Globus pallidus (tissue), 1 donor: ENCODE results near the gene TXNRD2.
A peak's percentile ranks its signal among the peaks of the same experiment; 100 is the strongest.

Experiments used
- DNase-seq: peaks from one replicate; pipeline ENCODE4 v3.0.0-alpha.2; 2015; ENCODE audit warnings: low spot score

Gene TXNRD2

DNA sequence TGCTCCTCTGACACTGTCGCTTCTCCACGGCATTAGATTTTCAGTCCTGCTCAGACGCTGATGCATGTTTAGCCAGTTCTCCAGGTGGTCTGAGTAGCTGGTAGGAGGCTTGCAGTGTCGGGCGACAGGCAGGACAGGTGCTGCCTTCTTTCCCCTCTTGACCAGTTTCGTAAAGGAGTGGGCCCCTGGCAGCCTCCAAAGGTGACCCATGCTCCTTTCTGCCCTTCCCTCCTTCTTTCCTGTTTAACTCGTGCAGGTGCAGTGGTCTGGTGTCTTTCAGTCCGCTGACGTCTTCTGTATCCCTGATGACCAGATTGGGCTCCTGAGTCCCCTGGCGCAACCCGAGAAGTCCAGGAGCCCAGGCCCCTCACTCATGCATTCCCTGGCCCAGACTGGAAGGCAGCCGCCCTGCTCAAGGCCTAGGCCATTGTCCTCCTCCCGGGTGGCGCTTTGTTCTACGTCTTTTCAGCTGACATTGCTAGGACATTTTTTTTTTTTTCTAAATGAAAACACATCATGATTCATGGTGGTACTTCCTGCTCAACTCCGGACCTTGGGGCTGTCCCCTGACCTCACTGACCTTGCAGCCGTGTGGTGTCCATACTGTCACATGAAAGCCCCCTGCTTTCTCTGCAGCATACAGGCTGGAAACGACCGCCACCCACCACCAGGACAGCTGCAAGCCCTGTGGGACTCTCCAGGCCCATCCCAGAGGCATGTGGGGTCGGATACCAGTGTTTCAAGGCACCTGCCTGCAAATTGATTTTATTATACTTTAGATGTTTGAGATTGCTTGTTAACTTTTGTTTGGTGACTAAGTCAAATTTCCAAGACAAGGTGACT is 25.5 kb upstream of the TXNRD2 start:
- no peak for DNase-seq

DNA sequence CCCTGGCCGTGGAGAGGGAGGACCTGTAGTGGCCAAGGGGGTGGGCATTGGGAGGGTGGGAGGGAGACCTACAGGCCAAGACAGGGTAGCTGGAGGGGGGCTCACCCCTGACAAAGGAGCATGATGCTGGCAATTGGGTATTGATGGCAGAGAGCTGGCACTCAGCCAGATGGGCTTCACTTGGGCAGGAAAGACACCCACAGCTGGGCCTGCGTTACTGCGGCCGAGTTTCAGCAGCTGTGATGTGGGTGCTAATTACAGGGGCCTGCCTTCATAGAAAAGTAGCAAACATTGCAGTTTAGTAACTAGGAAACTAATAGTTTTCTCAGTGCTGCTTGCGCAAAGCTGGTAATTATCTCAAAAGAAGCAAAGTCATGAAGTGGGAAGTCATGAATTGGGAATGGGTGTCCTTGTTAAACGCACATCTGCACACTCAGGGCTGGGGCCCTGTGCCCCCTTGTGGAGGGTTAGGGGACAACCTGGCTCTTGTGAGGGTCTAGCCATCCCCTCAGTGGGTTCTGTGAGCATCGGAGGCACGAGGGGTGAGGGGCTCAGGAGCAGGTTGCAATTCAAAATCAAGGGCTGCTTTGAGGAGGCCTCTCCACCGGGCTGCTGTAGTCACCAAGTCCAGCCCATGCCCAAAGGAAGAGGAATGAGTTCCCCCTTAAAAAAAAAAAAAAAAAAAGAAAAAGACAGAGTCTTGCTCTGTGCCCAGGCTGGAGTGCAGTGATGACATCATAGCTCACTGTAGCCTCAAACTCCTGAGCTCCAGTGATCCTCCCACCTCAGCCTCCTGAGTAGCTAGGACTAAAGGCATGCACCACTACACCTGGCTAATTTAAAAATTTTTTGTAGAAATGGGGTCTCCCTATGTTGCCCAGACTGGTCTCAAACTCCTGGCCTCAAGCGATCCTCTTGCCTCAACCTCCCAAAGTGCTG is 24.4 kb upstream of the TXNRD2 start:
- DNase-seq, result no peak

DNA sequence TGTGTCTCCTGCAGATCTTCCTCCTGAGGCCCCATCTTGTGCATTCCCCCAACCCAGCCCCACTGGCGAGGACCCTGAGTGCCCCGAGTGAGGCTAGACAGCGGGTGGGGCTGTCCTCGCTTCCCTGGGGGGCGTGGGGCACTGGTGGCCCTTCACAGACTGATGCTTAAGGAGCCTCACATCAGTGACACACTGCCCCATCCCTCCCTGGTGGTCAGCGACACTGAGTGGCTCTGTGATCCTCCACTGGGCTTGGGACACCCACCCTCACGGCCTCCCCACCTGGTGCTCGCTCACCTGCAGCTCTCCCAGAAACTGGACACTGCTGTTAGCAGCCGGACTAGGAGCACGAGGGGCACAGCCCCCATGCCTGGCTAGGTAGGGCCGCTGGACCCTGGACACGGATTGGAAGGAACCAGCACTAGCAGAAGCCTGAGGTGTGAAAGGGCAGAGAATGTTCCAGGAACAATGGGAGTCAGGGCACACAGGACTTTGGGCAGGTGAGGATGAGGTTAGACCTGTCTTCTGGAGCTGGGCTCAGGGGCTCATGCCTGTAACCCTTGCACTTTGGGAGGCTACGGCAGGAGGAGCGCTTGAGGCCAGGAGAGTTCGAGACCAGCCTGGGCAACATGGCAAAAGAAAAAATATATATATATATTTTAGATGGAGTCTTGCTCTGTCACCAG is 23.2 kb upstream of the TXNRD2 start:
- no peak for DNase-seq

DNA sequence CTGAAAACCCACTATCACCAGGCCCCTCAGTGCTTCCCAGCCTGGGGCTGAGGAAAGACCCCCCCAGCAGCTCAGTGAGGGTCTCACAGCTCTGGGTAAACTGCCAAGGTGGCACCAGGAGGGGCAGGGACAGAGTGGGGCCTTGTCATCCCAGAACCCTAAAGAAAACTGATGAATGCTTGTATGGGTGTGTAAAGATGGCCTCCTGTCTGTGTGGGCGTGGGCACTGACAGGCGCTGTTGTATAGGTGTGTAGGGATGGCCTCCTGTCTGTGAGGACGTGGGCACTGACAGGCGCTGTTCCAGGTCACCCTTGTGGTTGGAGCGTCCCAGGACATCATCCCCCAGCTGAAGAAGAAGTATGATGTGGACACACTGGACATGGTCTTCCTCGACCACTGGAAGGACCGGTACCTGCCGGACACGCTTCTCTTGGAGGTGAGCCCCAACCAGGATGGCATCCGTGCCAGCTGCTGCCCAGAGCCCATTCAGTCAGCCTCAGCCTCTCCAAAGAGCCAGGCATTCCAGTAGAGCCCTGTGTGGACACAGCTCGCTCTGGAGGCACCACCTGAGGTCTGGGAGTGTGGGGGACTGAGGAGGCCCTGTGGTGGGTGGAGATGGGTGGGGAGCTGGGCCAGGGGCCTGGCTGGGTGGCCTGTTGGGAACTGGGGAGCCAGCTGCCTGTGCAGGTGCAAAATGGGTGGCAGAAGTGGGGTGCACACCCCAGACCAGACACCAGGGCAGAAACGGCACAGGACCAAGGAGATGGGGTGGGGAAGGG is 22.4 kb upstream of the TXNRD2 start:
- no peak for DNase-seq

- DNase-seq, result no peak
Measured at GRCh38 chr22:19962909-19963806, 21.5 kb upstream of the TXNRD2 start.

GRCh38 chr22:19962246-19962908 is 20.8 kb upstream of the TXNRD2 start:
- DNase-seq, result peak; percentile 85

DNA sequence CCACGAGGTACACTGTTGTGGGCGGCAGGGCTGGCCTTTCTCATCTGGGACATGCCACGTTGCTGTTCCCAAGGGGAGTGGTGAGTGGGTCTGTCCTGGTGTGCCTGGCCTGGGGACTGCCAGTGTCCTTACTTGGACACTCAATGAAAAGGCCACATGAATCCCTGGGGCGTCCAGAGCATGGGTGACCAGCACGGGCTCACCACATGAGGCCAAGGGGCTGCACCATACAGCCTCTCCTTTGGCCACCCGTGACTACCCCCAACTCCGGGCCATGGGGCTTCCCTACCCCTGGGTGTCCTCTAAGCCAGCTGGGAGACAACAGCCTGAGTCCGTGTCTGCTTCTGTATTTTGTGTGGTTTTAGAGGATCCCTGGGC is 20.2 kb upstream of the TXNRD2 start:
- no peak for DNase-seq

DNA sequence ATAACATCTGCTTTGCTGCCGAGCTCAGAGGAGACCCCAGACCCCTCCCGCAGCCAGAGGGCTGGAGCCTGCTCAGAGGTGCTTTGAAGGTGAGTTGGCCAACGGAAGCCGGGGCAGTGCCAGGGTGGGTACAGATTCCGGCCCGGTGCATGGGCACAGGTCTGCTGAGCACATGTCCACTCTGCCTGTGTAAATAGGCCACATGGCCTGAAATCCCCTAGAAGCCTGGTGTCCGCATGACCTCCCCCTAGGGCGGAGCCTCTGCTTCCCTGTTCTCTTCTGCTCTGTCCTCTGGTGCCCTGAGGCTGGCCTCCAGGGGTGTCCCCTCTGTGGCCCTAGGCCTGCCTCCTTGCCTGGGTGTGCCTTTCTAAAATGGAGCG is 19.6 kb upstream of the TXNRD2 start:
- no peak for DNase-seq

DNA sequence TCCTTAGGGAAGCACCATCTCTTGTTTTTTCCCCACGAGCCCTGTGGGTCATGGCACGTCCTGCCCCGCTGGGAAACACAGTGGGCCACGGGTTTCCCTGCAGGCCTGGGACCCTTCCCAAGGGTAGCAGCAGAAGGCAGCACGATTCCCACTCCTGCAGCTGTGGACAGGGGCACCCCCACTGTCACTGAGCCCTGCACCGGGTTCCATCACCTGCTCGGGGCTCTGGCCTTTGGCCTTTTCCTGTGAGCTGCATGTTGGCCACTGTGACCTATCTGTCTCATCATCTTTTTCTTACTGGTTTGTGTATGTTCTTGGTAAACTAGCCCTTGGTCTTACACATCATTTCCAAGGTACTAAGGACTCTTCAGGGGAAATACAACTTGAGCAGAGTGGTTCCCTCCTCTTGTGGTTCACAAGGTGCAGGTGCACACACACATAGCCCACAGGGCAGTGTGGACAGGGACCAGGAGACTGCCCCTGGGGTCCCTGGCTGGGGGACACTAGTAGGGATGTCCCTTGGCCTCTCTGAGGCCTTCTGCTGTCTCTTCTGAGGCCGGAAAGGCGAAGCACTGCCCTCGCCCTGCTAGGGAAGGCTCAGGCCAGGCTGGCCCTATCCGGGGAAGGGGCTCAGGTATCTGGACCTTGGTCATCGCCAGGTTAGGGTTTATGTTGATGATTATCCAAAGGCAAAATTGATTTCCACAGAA is 19.0 kb upstream of the TXNRD2 start:
- no peak for DNase-seq

GRCh38 chr22:19959587-19960490 is 18.2 kb upstream of the TXNRD2 start:
- DNase-seq, result no peak

- no peak for DNase-seq
Measured at GRCh38 chr22:19959043-19959586, 17.5 kb upstream of the TXNRD2 start.

DNA sequence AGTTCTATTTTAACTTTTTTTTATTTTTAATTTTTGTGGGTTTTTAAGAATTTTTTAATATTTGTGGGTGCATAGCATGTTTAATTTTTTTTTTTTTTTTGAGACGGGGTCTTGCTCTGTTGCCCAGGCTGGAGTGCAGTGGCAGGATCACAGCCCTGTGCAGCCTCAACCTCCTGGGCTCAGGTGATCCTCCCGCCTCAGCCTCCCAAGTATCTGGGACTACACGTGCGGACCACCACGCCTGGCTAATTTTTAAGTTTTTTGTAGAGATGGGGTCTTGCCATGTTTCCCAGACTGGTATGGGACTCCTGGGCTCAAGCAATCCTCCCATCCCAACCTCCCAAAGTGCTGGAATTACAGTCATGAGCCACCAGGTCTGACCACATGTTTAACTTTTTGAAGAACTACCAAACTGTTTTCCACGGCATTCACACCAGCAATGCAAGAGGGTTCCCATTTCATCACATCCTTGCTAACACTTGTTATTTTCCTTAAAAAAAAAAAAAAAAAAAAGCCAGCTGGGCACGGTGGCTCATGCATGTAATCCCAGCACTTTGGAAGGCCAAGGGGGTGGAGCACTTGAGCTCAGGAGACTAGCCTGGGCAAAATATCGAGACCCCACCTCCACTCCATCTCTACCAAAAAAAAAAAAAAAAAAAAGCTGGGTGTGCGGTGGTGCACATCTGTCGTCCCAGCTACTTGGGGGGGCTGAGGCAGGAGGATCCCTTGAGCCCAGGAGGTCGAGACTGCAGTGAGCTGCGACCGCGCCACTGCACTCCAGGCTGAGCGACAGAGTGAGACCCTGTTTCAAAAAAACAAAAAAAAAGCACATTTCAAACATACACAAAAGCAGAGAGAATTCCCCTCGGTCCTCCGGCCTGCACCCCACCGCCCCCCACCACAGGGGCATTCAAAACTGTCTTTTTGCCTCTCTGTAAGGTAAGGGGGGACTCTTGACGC is 16.7 kb upstream of the TXNRD2 start:
- DNase-seq, result no peak

GRCh38 chr22:19957445-19957844 is 15.8 kb upstream of the TXNRD2 start:
- no peak for DNase-seq

- no peak for DNase-seq
Measured at GRCh38 chr22:19955241-19956128, 13.9 kb upstream of the TXNRD2 start.

DNA sequence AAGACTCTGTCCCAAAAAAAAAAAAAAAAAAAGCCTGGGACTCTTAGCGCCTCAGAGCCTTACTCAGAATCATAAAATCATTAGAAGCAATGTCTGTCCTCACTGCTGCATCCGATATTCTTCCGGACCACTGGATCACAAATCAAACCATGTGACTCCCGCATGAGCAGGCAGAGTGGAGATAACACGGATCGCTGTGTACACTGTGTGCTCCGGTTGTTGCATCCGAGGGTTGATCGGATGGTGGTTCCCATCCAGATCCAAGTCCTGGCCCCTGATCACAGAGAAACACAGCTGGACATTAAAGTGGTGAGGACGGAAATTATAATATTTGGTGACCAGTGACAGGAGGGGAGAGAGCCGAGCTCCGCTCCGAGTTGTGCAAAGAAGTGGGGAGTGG is 9.7 kb upstream of the TXNRD2 start:
- DNase-seq, result no peak
